Body of pancreas (tissue), 4 donors: ENCODE data around the gene PRKG1. TPM values are rescaled to one million over a fixed set of nuclear protein-coding genes. Genes with fewer than 3 reads are reported as not detected.
A peak's percentile ranks its signal among the peaks of the same experiment; 100 is the strongest.

ENCODE experiments used
- ATAC-seq: fragments of 150-250 bp; one replicate; pipeline ENCODE4 v1.9.1; 2016
- DNase-seq, 4 donors: peaks; one replicate each; pipeline ENCODE4 v3.0.0-alpha.2; 2019
- H3K27ac ChIP-seq, 4 donors: fragments of 200-600 bp; sonication (generic); 1 replicate in 3 of 4; 2 replicates in 1 of 4; pipeline versions ENCODE4 v1.5.1 to v1.6.1; 2016 to 2019; ENCODE audit warnings: mild to moderate bottlenecking in 1 of 4, mixed read lengths in 1 of 4, moderate library complexity in 1 of 4
- H3K27me3 ChIP-seq, 2 donors: fragments of 200-600 bp; sonication (generic); one replicate each; pipeline ENCODE4 v1.6.0; 2016; ENCODE audit warnings: mild to moderate bottlenecking in 1 of 2
- H3K36me3 ChIP-seq, 2 donors: fragments of 200-600 bp; sonication (generic); replicated peaks in 1 of 2; 2 replicates each; pipeline ENCODE4 v1.5.1; 2016; ENCODE audit warnings: low read depth in 2 of 2; ENCODE audit not compliant: insufficient read depth in 1 of 2
- H3K4me1 ChIP-seq: fragments of 200-600 bp; sonication (generic); one replicate; pipeline ENCODE4 v1.6.0; 2016
- H3K4me3 ChIP-seq, 2 donors: fragments of 200-600 bp; sonication (generic); 1 replicate in 1 of 2; 2 replicates in 1 of 2; pipeline ENCODE4 v1.5.1; 2016 to 2019
- H3K9me3 ChIP-seq, 3 donors: fragments of 200-600 bp; sonication (generic); 1 replicate in 2 of 3; 2 replicates in 1 of 3; pipeline ENCODE4 v1.5.1; 2016
- POLR2A ChIP-seq, 3 donors: fragments of 450-650 bp; IDR thresholded peaks; one replicate each; pipeline ENCODE4 v1.6.1; 2016; ENCODE audit warnings: antibody characterized with exemption in 3 of 3, mild to moderate bottlenecking in 2 of 3
- WGBS, 2 donors: methylation state at CpG; one replicate each; pipeline ENCODE4 v1.1.5; 2017; 5-methylcytosine and 5-hydroxymethylcytosine counted together
- intact Hi-C: fragments of 100-400 bp; cut with DNase I; formaldehyde crosslinking; loops from one replicate; pipeline ENCODE4 v1.15.1; 2023
- total RNA-seq, 2 donors: library from RNA; depleted of rRNA; stranded (reverse); fragments of >200 nt; gene quantifications; one replicate each; pipeline ENCODE4 v1.1.0, GENCODE V29; 2016
- TF ChIP-seq, protein P1 (sequence below), 7 experiments: fragments of 450-650 bp in 4 of 7; fragments of 200-600 bp in 3 of 7; sonication (generic) in 3 of 7; IDR thresholded peaks; one replicate each; pipeline ENCODE4 v1.5.1; 2016 to 2019; ENCODE audit warnings: antibody characterized with exemption in 7 of 7

Gene PRKG1
- total RNA-seq, 2 donors from 2014 or later, result 14.2 to 18.9 TPM

- peak; percentile 15 to 34 (median 22) for DNase-seq
- H3K9me3 ChIP-seq, result no peaks in the 10 kb centered on the region
- intact Hi-C loops, result no loop called here
- H3K4me1 ChIP-seq, result no peaks in the 10 kb centered on the region
- ATAC-seq, result peak; percentile 65
- no peak overlapping the region for H3K4me3 ChIP-seq
- TF ChIP-seq, protein P1, sequence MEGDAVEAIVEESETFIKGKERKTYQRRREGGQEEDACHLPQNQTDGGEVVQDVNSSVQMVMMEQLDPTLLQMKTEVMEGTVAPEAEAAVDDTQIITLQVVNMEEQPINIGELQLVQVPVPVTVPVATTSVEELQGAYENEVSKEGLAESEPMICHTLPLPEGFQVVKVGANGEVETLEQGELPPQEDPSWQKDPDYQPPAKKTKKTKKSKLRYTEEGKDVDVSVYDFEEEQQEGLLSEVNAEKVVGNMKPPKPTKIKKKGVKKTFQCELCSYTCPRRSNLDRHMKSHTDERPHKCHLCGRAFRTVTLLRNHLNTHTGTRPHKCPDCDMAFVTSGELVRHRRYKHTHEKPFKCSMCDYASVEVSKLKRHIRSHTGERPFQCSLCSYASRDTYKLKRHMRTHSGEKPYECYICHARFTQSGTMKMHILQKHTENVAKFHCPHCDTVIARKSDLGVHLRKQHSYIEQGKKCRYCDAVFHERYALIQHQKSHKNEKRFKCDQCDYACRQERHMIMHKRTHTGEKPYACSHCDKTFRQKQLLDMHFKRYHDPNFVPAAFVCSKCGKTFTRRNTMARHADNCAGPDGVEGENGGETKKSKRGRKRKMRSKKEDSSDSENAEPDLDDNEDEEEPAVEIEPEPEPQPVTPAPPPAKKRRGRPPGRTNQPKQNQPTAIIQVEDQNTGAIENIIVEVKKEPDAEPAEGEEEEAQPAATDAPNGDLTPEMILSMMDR (IDR thresholded peaks at IDR 0.05), result peak in 6 of 7 experiments; percentile 28 to 54 (median 48)
- no peak for TF ChIP-seq POLR2A (IDR thresholded peaks at IDR 0.05)
- H3K27me3 ChIP-seq, result no peaks in the 10 kb centered on the region
- 47 to 50% methylated on average over 5 of the region's 5 CpGs for WGBS, 2 donors
- H3K36me3 ChIP-seq, result no peaks in the 10 kb centered on the region
- no peak overlapping the region for H3K27ac ChIP-seq
Measured at GRCh38 chr10:51368943-51369342, 294.7 kb downstream of the PRKG1 start.

- Histone ChIP-seq H3K27ac (no peak overlapping the region), H3K27me3 (no peaks in the 10 kb centered on the region), H3K36me3 (no peaks in the 10 kb centered on the region), H3K4me1 (no peaks in the 10 kb centered on the region), H3K9me3 (no peaks in the 10 kb centered on the region), H3K4me3 (no peak overlapping the region)
- no peak for ATAC-seq
- no peak for TF ChIP-seq POLR2A (IDR thresholded peaks at IDR 0.05)
- TF ChIP-seq, protein P1 (IDR thresholded peaks at IDR 0.05), result no peak
- WGBS, 2 donors, result 87 to 94% methylated on average over 2 of the region's 2 CpGs
- no peak for DNase-seq
- intact Hi-C loops, result no loop called here
Measured at GRCh38 chr10:51369903-51370302, 295.6 kb downstream of the PRKG1 start.

GRCh38 chr10:51371743-51372142 lies 297.5 kb downstream of the PRKG1 start:
- WGBS, 2 donors, result 40 to 59% methylated on average over 2 of the region's 2 CpGs
- no peak overlapping the region for H3K4me3 ChIP-seq
- no peaks in the 10 kb centered on the region for H3K9me3 ChIP-seq
- H3K27ac ChIP-seq, result no peak overlapping the region
- H3K27me3 ChIP-seq, result no peaks in the 10 kb centered on the region
- H3K36me3 ChIP-seq, result no peaks in the 10 kb centered on the region
- peaks cover 6% of the 10 kb centered on the region for H3K4me1 ChIP-seq
- ATAC-seq (peak; percentile 62), DNase-seq (peak in 1 of 4 donors; percentile 9)
- no peak for TF ChIP-seq POLR2A (IDR thresholded peaks at IDR 0.05)
- TF ChIP-seq, protein P1 (IDR thresholded peaks at IDR 0.05), result no peak
- intact Hi-C loops, result no loop called here

GRCh38 chr10:51375790-51376189 lies 301.5 kb downstream of the PRKG1 start:
- intact Hi-C loops, result no loop called here
- TF ChIP-seq, protein P1 (IDR thresholded peaks at IDR 0.05), result no peak
- no peak for TF ChIP-seq POLR2A (IDR thresholded peaks at IDR 0.05)
- Histone ChIP-seq H3K9me3 (no peaks in the 10 kb centered on the region), H3K4me1 (peaks cover 20% of the 10 kb centered on the region), H3K27me3 (no peaks in the 10 kb centered on the region), H3K27ac (no peak overlapping the region), H3K4me3 (no peak overlapping the region), H3K36me3 (no peaks in the 10 kb centered on the region)
- no peak for ATAC-seq
- no peak for DNase-seq
- 55 to 69% methylated on average over 2 of the region's 2 CpGs for WGBS, 2 donors
